HepG2 (cell line): ENCODE data around the gene DNAJC4. TPM values are rescaled to one million over a fixed set of nuclear protein-coding genes. Genes with fewer than 3 reads are reported as not detected.
A peak's percentile ranks its signal among the peaks of the same experiment; 100 is the strongest.

Experiments used
- ATF4 ChIP-seq, 2 experiments: fragments of 450-650 bp in 1 of 2; sonication (generic) in 1 of 2; formaldehyde crosslinking; IDR thresholded peaks; 2 replicates each; pipeline versions ENCODE4 v1.5.0 to v1.8.0; 2020 to 2022; ENCODE audit warnings: mild to moderate bottlenecking in 1 of 2, missing genetic modification reagents in 1 of 2
- CHD4 ChIP-seq: fragments of 200-600 bp; sonication (generic); IDR thresholded peaks from 2 replicates; pipeline ENCODE4 v1.7.0; 2017; ENCODE audit warnings: mild to moderate bottlenecking, low read length, borderline replicate concordance
- ETV6 ChIP-seq: sonication (generic); formaldehyde crosslinking; conservative IDR thresholded peaks from 2 replicates; pipeline ENCODE4 v1.4.0; 2020; ENCODE audit warnings: missing genetic modification reagents
- HCFC1 ChIP-seq: fragments of 150-350 bp; IDR thresholded peaks from 2 replicates; pipeline ENCODE4 v1.6.1; 2014; ENCODE audit warnings: low read depth, low read length
- KLF12 ChIP-seq: sonication (generic); formaldehyde crosslinking; IDR thresholded peaks from 2 replicates; pipeline ENCODE4 v1.4.0; 2020; ENCODE audit warnings: missing genetic modification reagents, borderline replicate concordance
- MED1 ChIP-seq: sonication (generic); formaldehyde crosslinking; IDR thresholded peaks from 2 replicates; pipeline ENCODE4 v1.4.0; 2020; ENCODE audit warnings: missing genetic modification reagents
- RAD51 ChIP-seq: fragments of 450-650 bp; IDR thresholded peaks from 2 replicates; pipeline ENCODE4 v1.6.1; 2016; ENCODE audit warnings: borderline replicate concordance
- SIX1 ChIP-seq: sonication (generic); formaldehyde crosslinking; IDR thresholded peaks from 2 replicates; pipeline ENCODE4 v1.4.0; 2020; ENCODE audit warnings: missing genetic modification reagents, borderline replicate concordance
- ZFP41 ChIP-seq: sonication (generic); formaldehyde crosslinking; IDR thresholded peaks from 2 replicates; pipeline ENCODE4 v1.4.0; 2020; ENCODE audit warnings: mild to moderate bottlenecking, missing genetic modification reagents, borderline replicate concordance
- ZNF337 ChIP-seq: sonication (generic); formaldehyde crosslinking; IDR thresholded peaks from 2 replicates; pipeline ENCODE4 v1.5.1; 2020; ENCODE audit warnings: missing genetic modification reagents, low read depth, mild to moderate bottlenecking, borderline replicate concordance
- ZNF468 ChIP-seq: sonication (generic); formaldehyde crosslinking; IDR thresholded peaks from 2 replicates; pipeline ENCODE4 v1.8.0; 2022; ENCODE audit warnings: mild to moderate bottlenecking, moderate library complexity, missing genetic modification reagents
- ZNF598 ChIP-seq: sonication (generic); formaldehyde crosslinking; IDR thresholded peaks from 2 replicates; pipeline ENCODE4 v1.5.1; 2020; ENCODE audit warnings: mild to moderate bottlenecking, missing genetic modification reagents, borderline replicate concordance
- ZNF607 ChIP-seq: sonication (generic); formaldehyde crosslinking; IDR thresholded peaks from 2 replicates; pipeline ENCODE4 v1.5.1; 2020; ENCODE audit warnings: missing genetic modification reagents, mild to moderate bottlenecking, borderline replicate concordance
- ZNF724P ChIP-seq: sonication (generic); formaldehyde crosslinking; IDR thresholded peaks from 2 replicates; pipeline ENCODE4 v1.8.0; 2022; ENCODE audit warnings: missing genetic modification reagents, borderline replicate concordance
- ZNF766 ChIP-seq: sonication (generic); formaldehyde crosslinking; IDR thresholded peaks from 2 replicates; pipeline ENCODE4 v1.5.0; 2020; ENCODE audit warnings: missing genetic modification reagents, borderline replicate concordance
- polyA plus RNA-seq, 8 experiments: library from polyadenylated mRNA; depleted of rRNA in 3 of 8; stranded (reverse) in 7 of 8; unstranded in 1 of 8; fragments of >200 nt; fragmentation: Illumina TruSeq in 4 of 8; extraction: Trizol in 4 of 8; gene quantifications; 2 replicates each; pipeline versions ENCODE4 v1.2.1 to v1.2.3, GENCODE V29; 2011 to 2016; ENCODE audit warnings: low read depth in 4 of 8, missing spikeins in 1 of 8, mixed read lengths in 1 of 8; ENCODE audit not compliant: insufficient read depth in 1 of 8
- total RNA-seq, 5 experiments: library from RNA; depleted of rRNA; stranded (reverse); fragments of >200 nt; fragmentation: Illumina TruSeq; extraction: Trizol; gene quantifications; 2 replicates each; pipeline ENCODE4 v1.2.3, GENCODE V29; 2016; ENCODE audit warnings: low read depth in 1 of 5
- TF ChIP-seq, protein P1 (sequence below): sonication (generic); formaldehyde crosslinking; IDR thresholded peaks from 2 replicates; pipeline ENCODE4 v1.4.0; 2020; ENCODE audit warnings: missing genetic modification reagents, mild to moderate bottlenecking, borderline replicate concordance
- TF ChIP-seq, protein P2 (sequence below): sonication (generic); formaldehyde crosslinking; IDR thresholded peaks from 2 replicates; pipeline ENCODE4 v1.8.0; 2022; ENCODE audit warnings: mild to moderate bottlenecking, missing genetic modification reagents, moderate library complexity
- TF ChIP-seq, protein P3 (sequence below): IDR thresholded peaks from 2 replicates; pipeline ENCODE4 v1.6.1; 2012; ENCODE audit warnings: low read length, improper control_type of control experiment

Gene DNAJC4
- total and polyA plus RNA-seq, 2 of the 13 experiments (the other 11 are each of a cell fraction or from before 2014, with no cell fraction given): 10.3 to 60.8 TPM

GRCh38 chr11:64269540-64270220 lies 39.3 kb downstream of the DNAJC4 start (continued):
- TF ChIP-seq, protein P1, sequence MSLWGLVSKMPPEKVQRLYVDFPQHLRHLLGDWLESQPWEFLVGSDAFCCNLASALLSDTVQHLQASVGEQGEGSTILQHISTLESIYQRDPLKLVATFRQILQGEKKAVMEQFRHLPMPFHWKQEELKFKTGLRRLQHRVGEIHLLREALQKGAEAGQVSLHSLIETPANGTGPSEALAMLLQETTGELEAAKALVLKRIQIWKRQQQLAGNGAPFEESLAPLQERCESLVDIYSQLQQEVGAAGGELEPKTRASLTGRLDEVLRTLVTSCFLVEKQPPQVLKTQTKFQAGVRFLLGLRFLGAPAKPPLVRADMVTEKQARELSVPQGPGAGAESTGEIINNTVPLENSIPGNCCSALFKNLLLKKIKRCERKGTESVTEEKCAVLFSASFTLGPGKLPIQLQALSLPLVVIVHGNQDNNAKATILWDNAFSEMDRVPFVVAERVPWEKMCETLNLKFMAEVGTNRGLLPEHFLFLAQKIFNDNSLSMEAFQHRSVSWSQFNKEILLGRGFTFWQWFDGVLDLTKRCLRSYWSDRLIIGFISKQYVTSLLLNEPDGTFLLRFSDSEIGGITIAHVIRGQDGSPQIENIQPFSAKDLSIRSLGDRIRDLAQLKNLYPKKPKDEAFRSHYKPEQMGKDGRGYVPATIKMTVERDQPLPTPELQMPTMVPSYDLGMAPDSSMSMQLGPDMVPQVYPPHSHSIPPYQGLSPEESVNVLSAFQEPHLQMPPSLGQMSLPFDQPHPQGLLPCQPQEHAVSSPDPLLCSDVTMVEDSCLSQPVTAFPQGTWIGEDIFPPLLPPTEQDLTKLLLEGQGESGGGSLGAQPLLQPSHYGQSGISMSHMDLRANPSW (CRISPR knock-in tag): peak; percentile 96
- TF ChIP-seq ZNF724P (no peak), ZNF607 (CRISPR knock-in tag) (no peak; the same call in 1 of the 2 replicates), SIX1 (CRISPR knock-in tag) (peak; percentile 58), CHD4 (no peak), ZFP41 (no peak), ETV6 (CRISPR knock-in tag) (peak; percentile 5; the same call in 1 of the 2 replicates), ZNF766 (CRISPR knock-in tag) (peak; percentile 29; the same call in 1 of the 2 replicates), ATF4 (CRISPR knock-in tag; IDR thresholded peaks at IDR 0.05) (no peak; a peak in 1 of 4 replicates), RAD51 (no peak), MED1 (CRISPR knock-in tag) (peak; percentile 78), ZNF468 (CRISPR knock-in tag) (no peak), ZNF598 (CRISPR knock-in tag) (no peak), KLF12 (CRISPR knock-in tag) (peak; percentile 92), ZNF337 (CRISPR knock-in tag) (no peak), HCFC1 (peak; percentile 95)
- TF ChIP-seq, protein P2, sequence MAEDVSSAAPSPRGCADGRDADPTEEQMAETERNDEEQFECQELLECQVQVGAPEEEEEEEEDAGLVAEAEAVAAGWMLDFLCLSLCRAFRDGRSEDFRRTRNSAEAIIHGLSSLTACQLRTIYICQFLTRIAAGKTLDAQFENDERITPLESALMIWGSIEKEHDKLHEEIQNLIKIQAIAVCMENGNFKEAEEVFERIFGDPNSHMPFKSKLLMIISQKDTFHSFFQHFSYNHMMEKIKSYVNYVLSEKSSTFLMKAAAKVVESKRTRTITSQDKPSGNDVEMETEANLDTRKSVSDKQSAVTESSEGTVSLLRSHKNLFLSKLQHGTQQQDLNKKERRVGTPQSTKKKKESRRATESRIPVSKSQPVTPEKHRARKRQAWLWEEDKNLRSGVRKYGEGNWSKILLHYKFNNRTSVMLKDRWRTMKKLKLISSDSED (CRISPR knock-in tag): no peak
- TF ChIP-seq, protein P3, sequence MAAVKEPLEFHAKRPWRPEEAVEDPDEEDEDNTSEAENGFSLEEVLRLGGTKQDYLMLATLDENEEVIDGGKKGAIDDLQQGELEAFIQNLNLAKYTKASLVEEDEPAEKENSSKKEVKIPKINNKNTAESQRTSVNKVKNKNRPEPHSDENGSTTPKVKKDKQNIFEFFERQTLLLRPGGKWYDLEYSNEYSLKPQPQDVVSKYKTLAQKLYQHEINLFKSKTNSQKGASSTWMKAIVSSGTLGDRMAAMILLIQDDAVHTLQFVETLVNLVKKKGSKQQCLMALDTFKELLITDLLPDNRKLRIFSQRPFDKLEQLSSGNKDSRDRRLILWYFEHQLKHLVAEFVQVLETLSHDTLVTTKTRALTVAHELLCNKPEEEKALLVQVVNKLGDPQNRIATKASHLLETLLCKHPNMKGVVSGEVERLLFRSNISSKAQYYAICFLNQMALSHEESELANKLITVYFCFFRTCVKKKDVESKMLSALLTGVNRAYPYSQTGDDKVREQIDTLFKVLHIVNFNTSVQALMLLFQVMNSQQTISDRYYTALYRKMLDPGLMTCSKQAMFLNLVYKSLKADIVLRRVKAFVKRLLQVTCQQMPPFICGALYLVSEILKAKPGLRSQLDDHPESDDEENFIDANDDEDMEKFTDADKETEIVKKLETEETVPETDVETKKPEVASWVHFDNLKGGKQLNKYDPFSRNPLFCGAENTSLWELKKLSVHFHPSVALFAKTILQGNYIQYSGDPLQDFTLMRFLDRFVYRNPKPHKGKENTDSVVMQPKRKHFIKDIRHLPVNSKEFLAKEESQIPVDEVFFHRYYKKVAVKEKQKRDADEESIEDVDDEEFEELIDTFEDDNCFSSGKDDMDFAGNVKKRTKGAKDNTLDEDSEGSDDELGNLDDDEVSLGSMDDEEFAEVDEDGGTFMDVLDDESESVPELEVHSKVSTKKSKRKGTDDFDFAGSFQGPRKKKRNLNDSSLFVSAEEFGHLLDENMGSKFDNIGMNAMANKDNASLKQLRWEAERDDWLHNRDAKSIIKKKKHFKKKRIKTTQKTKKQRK: no peak
